ENCODE measurements around the gene TRMT11. TPM values are rescaled to one million over a fixed set of nuclear protein-coding genes. Genes with fewer than 3 reads are reported as not detected.

Gene TRMT11
- total and polyA plus RNA-seq, 9 donors, result 10.7 to 29.9 (median 23.9) TPM

- 41 to 55% (median 50%) methylated on average over 5 of the region's 5 CpGs for WGBS, 3 donors
- DNase-seq, result no peak
- no peak overlapping the region for H3K27ac ChIP-seq
- intact Hi-C loops (cut with DNase I), result loop anchor here in 1 of 4 donors (5.0 kb wide), 1 partner anchor 163 kb away; the partner anchor contains the start of gene NCOA7
- TF ChIP-seq CTCF (IDR thresholded peaks at IDR 0.05) (no peak), EP300 (IDR thresholded peaks at IDR 0.05) (no peak), POLR2A (IDR thresholded peaks at IDR 0.05) (no peak)
- H3K4me3 ChIP-seq, result no peak overlapping the region
- H3K36me3 ChIP-seq, result no peaks in the 10 kb centered on the region
- peaks cover 8% of the 10 kb centered on the region for H3K4me1 ChIP-seq (ENCODE audit: insufficient read depth)
- no peaks in the 10 kb centered on the region for H3K27me3 ChIP-seq
- no peaks in the 10 kb centered on the region for H3K9me3 ChIP-seq
Observed at GRCh38 chr6:125954735-125955339, 31.5 kb upstream of the TRMT11 start.

DNA sequence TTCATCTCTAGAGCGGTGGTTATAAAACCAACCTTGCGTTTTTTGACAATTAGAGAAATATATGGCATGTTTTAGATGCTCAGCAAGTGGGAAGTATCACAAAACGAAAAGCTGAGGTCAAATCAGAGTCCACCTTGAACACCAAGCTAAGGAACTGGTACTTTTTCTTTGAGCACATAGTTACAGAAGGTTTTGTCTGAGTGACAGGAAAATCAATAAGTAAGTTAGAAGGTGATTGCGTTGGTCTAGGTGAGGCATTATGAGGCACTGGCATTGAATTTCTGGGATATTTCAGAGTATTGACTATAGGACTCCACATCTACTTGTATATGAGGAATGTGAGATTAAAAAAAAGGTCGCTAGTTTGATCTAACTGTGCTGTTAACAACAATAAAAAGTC lies 30.4 kb upstream of the TRMT11 start:
- Histone ChIP-seq H3K36me3 (no peaks in the 10 kb centered on the region), H3K27me3 (no peaks in the 10 kb centered on the region), H3K4me1 (ENCODE audit: insufficient read depth) (peaks cover 8% of the 10 kb centered on the region), H3K27ac (peak overlapping the region in 1 of 2 donors; percentile 87), H3K4me3 (peak overlapping the region; percentile 94), H3K9me3 (no peaks in the 10 kb centered on the region)
- intact Hi-C loops (cut with DNase I), result loop anchor here (2.0 to 5.0 kb wide), 2 partner anchors 164 to 165 kb away; partner anchors contain the start of gene NCOA7 (in 4 of the 4)
- TF ChIP-seq EP300 (IDR thresholded peaks at IDR 0.05) (no peak), CTCF (IDR thresholded peaks at IDR 0.05) (no peak), POLR2A (IDR thresholded peaks at IDR 0.05) (no peak)
- no peak for DNase-seq
- WGBS, 3 donors, result 31 to 37% (median 35%) methylated on average over 5 of the region's 5 CpGs

DNA sequence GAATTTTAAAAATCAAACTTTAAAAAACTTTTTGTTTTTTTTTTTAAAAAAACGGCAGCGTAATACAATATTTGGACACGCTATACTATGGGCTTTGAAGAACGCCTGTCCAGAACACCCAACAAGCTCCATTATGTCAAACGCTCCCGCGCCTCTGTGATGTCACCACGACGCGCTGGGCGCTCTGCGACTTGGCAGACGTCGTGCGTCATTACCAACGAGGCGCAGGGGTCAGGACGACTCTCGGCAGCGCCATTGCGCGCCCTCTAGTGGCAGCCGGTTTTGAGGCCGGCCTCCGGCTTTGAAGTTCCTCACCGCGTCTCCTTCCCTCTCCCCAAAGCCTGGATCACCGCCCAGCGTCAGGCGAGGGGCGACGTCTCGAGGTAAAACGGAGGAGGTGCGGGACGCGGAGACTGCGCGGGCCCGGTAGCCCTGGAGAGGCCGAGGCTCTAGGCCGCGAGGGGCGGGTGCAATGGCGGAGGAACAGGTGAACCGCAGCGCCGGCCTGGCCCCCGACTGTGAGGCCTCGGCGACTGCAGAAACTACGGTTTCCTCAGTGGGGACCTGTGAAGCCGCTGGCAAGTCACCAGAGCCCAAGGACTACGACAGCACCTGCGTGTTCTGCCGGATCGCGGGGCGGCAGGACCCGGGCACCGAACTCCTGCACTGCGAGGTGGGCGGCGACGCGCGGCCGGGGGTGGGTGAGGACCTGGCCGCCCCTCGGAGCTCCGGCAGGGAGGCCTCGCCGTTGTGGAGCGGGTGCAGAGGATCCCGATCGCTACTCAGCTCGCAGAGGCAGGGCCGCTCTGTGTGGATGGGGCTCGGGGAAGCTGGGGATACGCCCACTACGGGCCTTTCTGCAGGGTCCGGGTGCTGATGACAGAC lies 29.6 kb upstream of the TRMT11 start, which contains the start of gene HINT3:
Gene HINT3, plus strand, starts transcription at position 265 of the 885 bp plus-strand sequence. Its CDS starts 208 bp downstream, at position 473.
- Histone ChIP-seq H3K27ac (peak within 1 kb of the TSS; percentile 79 to 87), H3K27me3 (no peaks in the 10 kb centered on the region), H3K4me3 (peak within 1 kb of the TSS; percentile 94), H3K9me3 (no peaks in the 10 kb centered on the region), H3K36me3 (no peaks in the 10 kb centered on the region), H3K4me1 (ENCODE audit: insufficient read depth) (peaks cover 8% of the 10 kb centered on the region)
- DNase-seq, result peak; percentile 97 to 99 (median 98)
- 0 to 1% (median 0%) methylated on average over 68 to 82 of the region's 82 CpGs for WGBS, 3 donors
- intact Hi-C loops (cut with DNase I), result loop anchor here (2.0 to 5.0 kb wide), 2 partner anchors 164 to 166 kb away; partner anchors contain the start of gene NCOA7 (in 4 of the 4)
- peak; percentile 38 for TF ChIP-seq POLR2A (IDR thresholded peaks at IDR 0.05)
- TF ChIP-seq CTCF (IDR thresholded peaks at IDR 0.05), result peak; percentile 99
- TF ChIP-seq EP300 (IDR thresholded peaks at IDR 0.05), result peak; percentile 62

GRCh38 chr6:125957391-125957693 lies 29.0 kb upstream of the TRMT11 start:
- intact Hi-C loops (cut with DNase I), result loop anchor here (2.0 to 5.0 kb wide), 2 partner anchors 165 to 167 kb away; partner anchors contain the start of gene NCOA7 (in 4 of the 4)
- Histone ChIP-seq H3K4me1 (ENCODE audit: insufficient read depth) (peaks cover 8% of the 10 kb centered on the region), H3K9me3 (no peaks in the 10 kb centered on the region), H3K27me3 (no peaks in the 10 kb centered on the region), H3K4me3 (peak overlapping the region; percentile 94), H3K27ac (peak overlapping the region; percentile 79 to 87), H3K36me3 (no peaks in the 10 kb centered on the region)
- 0 to 1% (median 0%) methylated on average over 3 of the region's 3 CpGs for WGBS, 3 donors
- DNase-seq, result no peak
- no peak for TF ChIP-seq CTCF (IDR thresholded peaks at IDR 0.05)
- no peak for TF ChIP-seq POLR2A (IDR thresholded peaks at IDR 0.05)
- no peak for TF ChIP-seq EP300 (IDR thresholded peaks at IDR 0.05)

All from ovary (tissue), 9 donors.